AG09319 (cell line): Measurements from ENCODE around the gene ZCCHC13.
"Not testable (repeated sequence)": the region's sequence is repeated elsewhere in the genome, so short reads cannot be mapped to it uniquely, and the experiment has no call there.

ENCODE experiments used
- DNase-seq: peaks from one replicate; pipeline ENCODE4 v3.0.0-alpha.2; 2010; ENCODE audit warnings: low read depth; ENCODE audit errors: extremely low read depth
- TF ChIP-seq, protein P1 (sequence below): IDR thresholded peaks from 2 replicates; pipeline ENCODE4 v1.5.1; 2011; ENCODE audit warnings: low read depth, mild to moderate bottlenecking, inconsistent platforms, low read length, moderate library complexity

Gene ZCCHC13

DNA sequence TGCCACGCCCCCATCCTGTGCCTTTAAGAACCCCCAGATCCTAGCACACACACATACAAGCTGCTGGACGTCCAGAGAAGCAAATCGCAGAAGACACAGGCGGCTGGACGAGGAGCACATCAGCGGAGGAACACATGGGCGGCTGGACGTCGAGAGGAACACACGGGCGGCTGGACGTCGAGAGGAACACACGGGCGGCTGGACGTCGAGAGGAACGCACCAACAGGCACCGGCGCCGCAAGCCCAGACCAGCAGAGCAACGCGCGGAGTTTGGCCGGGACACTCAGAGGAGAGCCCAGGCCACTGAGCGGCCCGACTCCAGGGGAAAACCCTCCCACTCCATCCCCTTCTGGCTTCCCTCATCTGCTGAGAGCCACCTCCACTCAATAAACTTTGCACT, 17.2 kb downstream of the ZCCHC13 start:
- no peak for DNase-seq
- TF ChIP-seq, protein P1, sequence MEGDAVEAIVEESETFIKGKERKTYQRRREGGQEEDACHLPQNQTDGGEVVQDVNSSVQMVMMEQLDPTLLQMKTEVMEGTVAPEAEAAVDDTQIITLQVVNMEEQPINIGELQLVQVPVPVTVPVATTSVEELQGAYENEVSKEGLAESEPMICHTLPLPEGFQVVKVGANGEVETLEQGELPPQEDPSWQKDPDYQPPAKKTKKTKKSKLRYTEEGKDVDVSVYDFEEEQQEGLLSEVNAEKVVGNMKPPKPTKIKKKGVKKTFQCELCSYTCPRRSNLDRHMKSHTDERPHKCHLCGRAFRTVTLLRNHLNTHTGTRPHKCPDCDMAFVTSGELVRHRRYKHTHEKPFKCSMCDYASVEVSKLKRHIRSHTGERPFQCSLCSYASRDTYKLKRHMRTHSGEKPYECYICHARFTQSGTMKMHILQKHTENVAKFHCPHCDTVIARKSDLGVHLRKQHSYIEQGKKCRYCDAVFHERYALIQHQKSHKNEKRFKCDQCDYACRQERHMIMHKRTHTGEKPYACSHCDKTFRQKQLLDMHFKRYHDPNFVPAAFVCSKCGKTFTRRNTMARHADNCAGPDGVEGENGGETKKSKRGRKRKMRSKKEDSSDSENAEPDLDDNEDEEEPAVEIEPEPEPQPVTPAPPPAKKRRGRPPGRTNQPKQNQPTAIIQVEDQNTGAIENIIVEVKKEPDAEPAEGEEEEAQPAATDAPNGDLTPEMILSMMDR: no peak

DNA sequence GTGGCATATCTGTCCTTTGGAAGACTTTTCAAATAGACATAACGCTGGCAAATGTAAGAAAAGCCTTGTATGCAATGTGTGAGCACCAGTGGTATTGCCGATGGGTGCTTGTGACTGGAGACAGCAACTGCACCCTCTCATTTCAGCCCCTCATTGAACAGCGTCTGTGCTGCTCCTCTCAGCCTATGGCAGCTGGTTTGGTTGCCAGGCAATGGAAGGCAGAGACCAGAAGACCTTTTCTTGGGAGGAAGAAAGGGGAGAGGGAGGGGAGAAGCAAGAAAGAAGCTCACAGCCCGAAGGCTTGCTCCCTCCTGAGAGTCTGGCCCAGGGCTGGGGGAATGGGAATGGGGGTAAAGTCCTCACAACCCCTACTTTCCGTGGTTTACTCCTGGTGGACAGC, 20.2 kb downstream of the ZCCHC13 start:
- DNase-seq: no peak
- TF ChIP-seq, protein P1: no peak

DNA sequence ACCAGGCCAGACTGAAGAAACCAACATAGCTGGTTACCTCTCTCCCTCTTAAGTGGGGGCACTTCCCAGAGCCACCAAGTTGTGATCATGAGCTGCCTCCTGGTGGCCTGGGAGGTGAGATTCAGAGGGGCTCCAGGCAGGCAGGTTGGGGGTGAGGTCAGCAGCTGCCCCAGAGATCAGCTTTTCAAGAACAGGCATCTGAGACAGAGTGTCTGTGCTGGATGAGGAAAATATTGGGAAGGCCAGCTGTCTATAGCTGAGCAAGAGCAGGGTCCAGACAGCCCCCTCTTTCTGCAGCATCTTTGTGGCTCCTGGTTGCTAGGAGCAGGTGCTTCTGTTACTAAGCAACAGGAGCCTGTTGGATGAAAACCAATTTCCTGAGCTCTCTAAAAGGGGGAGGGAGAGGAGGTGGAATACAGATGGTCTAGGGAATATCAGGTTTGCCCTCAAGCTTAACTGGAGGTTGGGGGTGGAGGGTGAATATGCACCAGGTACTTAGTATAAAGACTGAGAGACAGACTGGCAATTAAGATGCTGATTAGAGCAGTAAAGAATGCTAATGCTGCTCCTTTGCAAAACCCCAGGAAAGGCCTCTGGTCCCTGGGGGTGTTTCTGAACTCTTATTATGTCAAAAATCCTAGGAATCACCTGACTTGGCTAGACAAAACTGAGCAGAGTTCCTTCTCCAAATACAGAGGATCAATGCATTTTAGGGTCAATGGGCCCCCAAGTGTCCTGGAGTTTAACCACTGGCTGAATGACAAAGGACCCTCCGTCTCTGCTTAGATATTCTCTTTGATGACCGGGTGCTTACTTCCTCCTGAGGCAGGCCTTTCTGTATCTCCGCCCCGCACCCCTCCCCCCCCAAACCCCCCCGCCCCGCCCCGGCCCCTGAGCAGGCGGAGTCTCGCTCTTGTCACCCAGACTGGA, 21.4 kb downstream of the ZCCHC13 start:
- no peak for DNase-seq
- TF ChIP-seq, protein P1: no peak

DNA sequence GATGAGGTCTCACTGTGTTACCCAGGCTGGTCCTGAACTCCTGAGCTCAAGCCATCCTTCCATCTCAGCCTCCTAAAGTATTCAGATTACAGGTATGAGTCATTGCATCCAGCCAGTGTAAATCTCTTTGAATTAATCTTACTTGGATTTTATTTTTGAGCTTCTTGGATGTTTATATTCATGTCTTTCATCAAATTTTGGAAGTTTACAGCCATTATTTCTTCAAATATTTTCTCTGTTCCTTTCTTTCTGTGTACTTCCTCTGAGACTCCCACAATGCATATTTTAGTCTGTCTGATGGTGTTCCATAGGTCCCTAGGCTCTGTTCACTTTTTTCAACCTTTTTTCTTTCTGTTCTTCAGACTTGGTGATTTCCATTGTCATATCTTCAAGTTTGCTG, 34.9 kb downstream of the ZCCHC13 start:
- no peak for DNase-seq
- TF ChIP-seq, protein P1: no peak

DNA sequence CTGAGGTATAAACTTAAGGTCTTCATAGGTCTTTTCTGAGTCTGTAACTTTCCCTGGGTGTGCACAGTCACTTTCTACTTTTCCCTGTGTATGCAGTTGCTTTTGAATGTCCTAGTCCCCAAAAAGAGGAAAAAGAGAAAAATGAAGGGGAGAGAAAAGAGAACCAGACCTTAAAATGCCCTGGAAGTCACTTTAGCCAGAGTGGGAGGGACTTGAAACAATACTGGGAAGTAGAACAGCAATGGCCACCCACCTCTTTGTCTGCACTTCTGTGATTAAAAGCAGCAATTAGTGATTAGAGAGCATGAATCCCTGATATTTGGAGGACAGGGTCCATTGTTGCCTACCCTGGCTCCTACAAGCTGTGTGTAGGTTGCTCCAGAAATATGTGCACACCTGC, 36.1 kb downstream of the ZCCHC13 start:
- TF ChIP-seq, protein P1: no peak
- no peak for DNase-seq

DNA sequence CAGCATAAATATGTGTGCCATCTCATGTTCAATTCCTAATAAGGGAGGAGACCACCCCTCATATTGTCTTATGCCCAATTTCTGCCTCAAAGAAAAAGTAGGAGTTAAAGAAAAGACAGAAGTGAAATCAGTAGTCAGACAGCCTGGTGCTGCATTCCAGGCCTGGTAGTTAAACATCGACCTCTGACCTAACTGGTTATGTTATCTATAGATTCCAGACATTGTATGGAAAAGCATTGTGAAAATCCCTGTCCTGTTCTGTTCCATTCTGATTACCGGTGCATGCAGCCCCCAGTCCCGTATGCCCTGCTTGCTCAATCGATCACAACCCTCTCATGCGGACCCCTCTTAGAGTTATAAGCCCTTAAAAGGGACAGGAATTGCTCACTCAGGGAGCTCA, 38.2 kb downstream of the ZCCHC13 start:
- DNase-seq: not testable (repeated sequence)

DNA sequence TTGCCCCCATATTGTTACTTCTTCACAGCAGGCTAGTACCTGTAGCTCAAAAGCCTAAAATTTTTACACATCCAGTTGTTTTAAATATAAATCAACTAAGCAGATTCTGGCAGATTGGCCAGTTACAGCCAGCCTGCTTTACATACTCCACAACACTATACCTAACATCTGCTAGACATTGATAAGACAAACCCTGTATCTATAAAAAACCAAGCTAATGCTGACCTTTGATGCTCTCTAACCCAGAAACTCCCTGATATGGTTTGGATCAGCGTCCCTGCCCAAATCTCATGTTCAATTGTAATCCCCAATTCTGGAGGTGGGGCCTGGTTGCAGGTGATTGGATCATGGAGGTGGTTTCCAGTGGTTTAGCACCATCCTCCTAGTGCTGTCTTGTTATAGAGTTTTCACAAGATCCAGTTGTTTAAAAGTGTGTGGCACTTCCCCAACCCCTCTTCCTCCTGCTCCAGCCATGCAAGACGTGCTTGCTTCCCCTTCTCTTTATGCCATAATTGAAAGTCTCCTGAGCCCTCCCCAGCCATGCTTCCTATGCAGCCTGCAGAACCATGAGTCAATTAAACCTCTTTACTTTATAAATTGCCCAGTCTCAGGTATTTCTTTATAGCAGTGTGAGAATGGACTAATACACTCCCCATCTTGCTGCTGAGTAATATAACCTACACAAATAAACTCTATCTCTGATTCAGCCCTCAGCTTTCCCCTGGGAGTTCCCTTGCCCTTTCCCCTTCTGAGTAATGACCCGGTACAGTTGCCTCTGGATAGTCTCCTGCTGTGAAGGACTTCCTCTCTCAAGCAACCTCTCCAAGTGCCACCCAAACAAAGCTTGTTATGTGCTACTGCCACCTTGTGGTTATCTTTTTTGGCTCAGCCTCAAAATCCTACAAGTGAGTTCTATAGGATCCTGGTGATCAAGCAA, 39.6 kb downstream of the ZCCHC13 start:
- TF ChIP-seq, protein P1: peak; percentile 49
- peak; percentile 71 for DNase-seq
